Measurements from ENCODE around the gene SPATA18.
A peak's percentile ranks its signal among the peaks of the same experiment; 100 is the strongest.

The SPATA18 gene, protein sequence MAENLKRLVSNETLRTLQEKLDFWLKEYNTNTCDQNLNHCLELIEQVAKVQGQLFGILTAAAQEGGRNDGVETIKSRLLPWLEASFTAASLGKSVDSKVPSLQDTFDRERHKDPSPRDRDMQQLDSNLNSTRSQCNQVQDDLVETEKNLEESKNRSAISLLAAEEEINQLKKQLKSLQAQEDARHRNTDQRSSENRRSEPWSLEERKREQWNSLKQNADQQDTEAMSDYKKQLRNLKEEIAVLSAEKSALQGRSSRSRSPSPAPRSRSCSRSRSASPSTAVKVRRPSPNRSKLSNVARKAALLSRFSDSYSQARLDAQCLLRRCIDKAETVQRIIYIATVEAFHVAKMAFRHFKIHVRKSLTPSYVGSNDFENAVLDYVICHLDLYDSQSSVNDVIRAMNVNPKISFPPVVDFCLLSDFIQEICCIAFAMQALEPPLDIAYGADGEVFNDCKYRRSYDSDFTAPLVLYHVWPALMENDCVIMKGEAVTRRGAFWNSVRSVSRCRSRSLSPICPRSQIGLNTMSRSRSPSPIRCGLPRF

DNA sequence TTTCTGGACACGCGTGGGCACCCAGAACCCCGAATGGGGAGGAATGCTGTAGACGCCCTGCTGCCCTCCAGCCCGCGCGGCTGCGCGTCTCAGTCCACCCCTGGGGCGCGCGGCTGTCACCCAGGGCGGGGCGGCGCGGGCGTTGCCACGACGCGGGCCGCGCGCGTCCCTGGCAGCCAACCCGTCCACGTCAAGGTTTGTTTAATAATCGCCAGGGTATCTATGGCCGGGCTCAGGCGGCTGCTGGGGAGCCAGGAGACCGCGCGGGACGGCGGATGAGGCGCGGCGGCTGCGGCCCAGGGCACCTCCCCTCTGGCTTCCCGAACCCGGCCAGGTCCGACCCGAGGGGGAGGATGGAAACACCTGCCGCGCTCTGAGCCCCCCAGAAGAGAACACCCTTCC lies at the start of gene SPATA18:
TSS of gene SPATA18 (plus strand) at position 92 of the 402 bp plus-strand sequence. CDS start 401 bp downstream, outside the sequence.
- H3K9me3 ChIP-seq (ENCODE audit: insufficient read depth, low read length), result peaks cover 18% of the 10 kb centered on the region; the same call in 1 of the 2 replicates
- no peak for DNase-seq (ENCODE audit: low read depth, low spot score)
- H3K4me3 ChIP-seq (ENCODE audit: insufficient read length, low read depth), result peak within 1 kb of the TSS; percentile 54
- no peak for TF ChIP-seq ZNF274 (IDR thresholded peaks at IDR 0.05; ENCODE audit: low read depth, low read length)
- TF ChIP-seq YY1 (IDR thresholded peaks at IDR 0.05; ENCODE audit: insufficient read depth, insufficient read length), result no peak
- no peak for TF ChIP-seq SUZ12 (IDR thresholded peaks at IDR 0.05; ENCODE audit: extremely low read depth, insufficient read depth, insufficient read length)
- H3K36me3 ChIP-seq (ENCODE audit: insufficient read depth, insufficient read length, low read length), result no peaks in the 10 kb centered on the region
- no peaks in the 10 kb centered on the region for H3K4me1 ChIP-seq (ENCODE audit: insufficient read depth, insufficient read length)
- peak within 1 kb of the TSS; percentile 76 for H3K9ac ChIP-seq (ENCODE audit: insufficient read length, low read depth)
- H3K27me3 ChIP-seq (ENCODE audit: insufficient read depth, insufficient read length), result peaks cover 37% of the 10 kb centered on the region

- Histone ChIP-seq H3K36me3 (ENCODE audit: insufficient read depth, insufficient read length, low read length) (no peaks in the 10 kb centered on the region), H3K27me3 (ENCODE audit: insufficient read depth, insufficient read length) (no peaks in the 10 kb centered on the region), H3K4me3 (ENCODE audit: insufficient read length, low read depth) (no peak overlapping the region), H3K9me3 (ENCODE audit: insufficient read depth, low read length) (no peaks in the 10 kb centered on the region), H3K4me1 (ENCODE audit: insufficient read depth, insufficient read length) (no peaks in the 10 kb centered on the region), H3K9ac (ENCODE audit: insufficient read length, low read depth) (no peak overlapping the region)
- TF ChIP-seq YY1 (IDR thresholded peaks at IDR 0.05; ENCODE audit: insufficient read depth, insufficient read length) (no peak), SUZ12 (IDR thresholded peaks at IDR 0.05; ENCODE audit: extremely low read depth, insufficient read depth, insufficient read length) (no peak), ZNF274 (IDR thresholded peaks at IDR 0.05; ENCODE audit: low read depth, low read length) (no peak)
- DNase-seq (ENCODE audit: low read depth, low spot score), result no peak
Measured at GRCh38 chr4:52001616-52002015, 49.5 kb upstream of the SPATA18 start.

GRCh38 chr4:52004414-52004813 lies 46.7 kb upstream of the SPATA18 start:
- Histone ChIP-seq H3K9me3 (ENCODE audit: insufficient read depth, low read length) (no peaks in the 10 kb centered on the region), H3K4me1 (ENCODE audit: insufficient read depth, insufficient read length) (no peaks in the 10 kb centered on the region), H3K4me3 (ENCODE audit: insufficient read length, low read depth) (no peak overlapping the region), H3K27me3 (ENCODE audit: insufficient read depth, insufficient read length) (no peaks in the 10 kb centered on the region), H3K9ac (ENCODE audit: insufficient read length, low read depth) (no peak overlapping the region), H3K36me3 (ENCODE audit: insufficient read depth, insufficient read length, low read length) (no peaks in the 10 kb centered on the region)
- no peak for DNase-seq (ENCODE audit: low read depth, low spot score)
- TF ChIP-seq YY1 (IDR thresholded peaks at IDR 0.05; ENCODE audit: insufficient read depth, insufficient read length) (no peak), ZNF274 (IDR thresholded peaks at IDR 0.05; ENCODE audit: low read depth, low read length) (no peak), SUZ12 (IDR thresholded peaks at IDR 0.05; ENCODE audit: extremely low read depth, insufficient read depth, insufficient read length) (no peak)

DNA sequence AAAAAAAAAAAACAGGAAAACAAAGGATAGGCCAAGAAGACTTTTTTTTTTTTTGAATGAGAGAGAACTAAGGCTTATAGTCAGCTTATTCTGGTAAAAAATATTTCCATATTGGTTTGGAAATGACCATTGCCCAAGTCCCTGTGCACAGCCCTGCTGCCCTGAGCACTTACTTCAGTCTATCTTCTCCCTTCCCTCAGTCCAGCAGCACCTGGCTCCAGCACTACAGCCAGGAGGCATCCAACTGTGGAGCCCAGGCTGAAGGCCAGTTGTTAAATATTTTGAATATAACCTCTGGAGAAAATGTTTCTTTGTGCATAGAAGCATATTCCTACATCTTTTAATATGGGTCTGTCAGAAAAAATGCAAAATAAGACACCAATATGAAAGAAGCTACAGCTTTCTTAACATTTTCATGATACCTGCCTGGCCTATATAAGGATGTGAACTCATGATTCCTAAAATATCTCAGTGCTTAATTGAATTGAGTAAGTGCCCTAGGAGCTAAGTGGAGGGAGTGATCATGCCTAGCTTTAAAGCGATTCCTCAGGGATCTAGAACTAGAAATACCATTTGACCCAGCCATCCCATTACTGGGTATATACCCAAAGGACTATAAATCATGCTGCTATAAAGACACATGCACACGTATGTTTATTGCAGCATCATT lies 45.4 kb upstream of the SPATA18 start:
- no peak for DNase-seq (ENCODE audit: low read depth, low spot score)
- TF ChIP-seq SUZ12 (IDR thresholded peaks at IDR 0.05; ENCODE audit: extremely low read depth, insufficient read depth, insufficient read length), result no peak
- TF ChIP-seq YY1 (IDR thresholded peaks at IDR 0.05; ENCODE audit: insufficient read depth, insufficient read length), result no peak
- no peak for TF ChIP-seq ZNF274 (IDR thresholded peaks at IDR 0.05; ENCODE audit: low read depth, low read length)
- no peaks in the 10 kb centered on the region for H3K9me3 ChIP-seq (ENCODE audit: insufficient read depth, low read length)
- no peak overlapping the region for H3K4me3 ChIP-seq (ENCODE audit: insufficient read length, low read depth)
- H3K36me3 ChIP-seq (ENCODE audit: insufficient read depth, insufficient read length, low read length), result no peaks in the 10 kb centered on the region
- no peaks in the 10 kb centered on the region for H3K27me3 ChIP-seq (ENCODE audit: insufficient read depth, insufficient read length)
- H3K4me1 ChIP-seq (ENCODE audit: insufficient read depth, insufficient read length), result no peaks in the 10 kb centered on the region
- no peak overlapping the region for H3K9ac ChIP-seq (ENCODE audit: insufficient read length, low read depth)

DNA sequence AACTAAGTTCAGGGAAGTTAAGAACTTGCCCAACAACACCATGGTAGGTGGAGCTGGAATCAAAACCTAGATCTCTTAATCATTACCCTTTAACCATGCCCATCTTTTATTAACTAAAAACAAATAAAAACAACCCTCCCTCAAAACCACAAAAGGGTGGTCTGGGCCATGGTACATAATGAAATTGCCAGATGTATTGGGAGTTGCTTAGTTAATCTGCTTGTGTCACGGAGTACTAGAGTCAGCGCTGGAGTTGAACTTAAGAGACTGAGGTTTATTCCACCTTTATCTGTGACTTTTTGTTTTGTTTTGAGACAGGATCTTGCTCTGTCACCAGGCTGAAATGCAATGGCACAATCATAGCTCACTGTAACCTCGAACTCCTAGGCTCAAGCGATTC lies 44.2 kb upstream of the SPATA18 start:
- Histone ChIP-seq H3K9ac (ENCODE audit: insufficient read length, low read depth) (no peak overlapping the region), H3K27me3 (ENCODE audit: insufficient read depth, insufficient read length) (no peaks in the 10 kb centered on the region), H3K36me3 (ENCODE audit: insufficient read depth, insufficient read length, low read length) (no peaks in the 10 kb centered on the region), H3K4me3 (ENCODE audit: insufficient read length, low read depth) (no peak overlapping the region), H3K9me3 (ENCODE audit: insufficient read depth, low read length) (no peaks in the 10 kb centered on the region), H3K4me1 (ENCODE audit: insufficient read depth, insufficient read length) (no peaks in the 10 kb centered on the region)
- TF ChIP-seq SUZ12 (IDR thresholded peaks at IDR 0.05; ENCODE audit: extremely low read depth, insufficient read depth, insufficient read length) (no peak), ZNF274 (IDR thresholded peaks at IDR 0.05; ENCODE audit: low read depth, low read length) (no peak), YY1 (IDR thresholded peaks at IDR 0.05; ENCODE audit: insufficient read depth, insufficient read length) (no peak)
- no peak for DNase-seq (ENCODE audit: low read depth, low spot score)

DNA sequence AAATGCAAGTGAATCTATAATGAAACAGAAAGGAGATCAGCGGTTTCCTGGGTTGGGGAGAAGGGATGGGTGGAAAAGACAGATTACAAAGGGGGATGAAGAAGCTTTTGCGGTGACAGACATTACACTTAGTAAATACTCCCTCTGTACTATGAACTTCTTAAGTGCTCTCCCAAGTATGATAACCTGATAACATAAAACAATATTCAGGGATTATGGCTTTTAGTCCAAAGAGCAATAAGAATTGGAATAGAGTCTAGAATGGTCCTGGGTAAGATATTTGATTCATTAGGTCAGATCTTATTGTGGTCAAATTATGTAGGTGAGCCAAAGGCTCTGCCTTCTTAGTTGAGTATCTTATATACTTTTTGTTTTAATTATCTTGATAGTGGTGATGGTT lies 40.1 kb upstream of the SPATA18 start:
- no peaks in the 10 kb centered on the region for H3K4me1 ChIP-seq (ENCODE audit: insufficient read depth, insufficient read length)
- H3K27me3 ChIP-seq (ENCODE audit: insufficient read depth, insufficient read length), result no peaks in the 10 kb centered on the region
- H3K9ac ChIP-seq (ENCODE audit: insufficient read length, low read depth), result no peak overlapping the region
- no peak for DNase-seq (ENCODE audit: low read depth, low spot score)
- H3K4me3 ChIP-seq (ENCODE audit: insufficient read length, low read depth), result no peak overlapping the region
- no peaks in the 10 kb centered on the region for H3K36me3 ChIP-seq (ENCODE audit: insufficient read depth, insufficient read length, low read length)
- no peaks in the 10 kb centered on the region for H3K9me3 ChIP-seq (ENCODE audit: insufficient read depth, low read length)
- TF ChIP-seq SUZ12 (IDR thresholded peaks at IDR 0.05; ENCODE audit: extremely low read depth, insufficient read depth, insufficient read length) (no peak), YY1 (IDR thresholded peaks at IDR 0.05; ENCODE audit: insufficient read depth, insufficient read length) (no peak), ZNF274 (IDR thresholded peaks at IDR 0.05; ENCODE audit: low read depth, low read length) (no peak)

- no peak for DNase-seq (ENCODE audit: low read depth, low spot score)
- Histone ChIP-seq H3K36me3 (ENCODE audit: insufficient read depth, insufficient read length, low read length) (no peaks in the 10 kb centered on the region), H3K4me1 (ENCODE audit: insufficient read depth, insufficient read length) (no peaks in the 10 kb centered on the region), H3K9ac (ENCODE audit: insufficient read length, low read depth) (no peak overlapping the region), H3K9me3 (ENCODE audit: insufficient read depth, low read length) (no peaks in the 10 kb centered on the region), H3K4me3 (ENCODE audit: insufficient read length, low read depth) (no peak overlapping the region), H3K27me3 (ENCODE audit: insufficient read depth, insufficient read length) (no peaks in the 10 kb centered on the region)
- no peak for TF ChIP-seq ZNF274 (IDR thresholded peaks at IDR 0.05; ENCODE audit: low read depth, low read length)
- no peak for TF ChIP-seq YY1 (IDR thresholded peaks at IDR 0.05; ENCODE audit: insufficient read depth, insufficient read length)
- no peak for TF ChIP-seq SUZ12 (IDR thresholded peaks at IDR 0.05; ENCODE audit: extremely low read depth, insufficient read depth, insufficient read length)
Measured at GRCh38 chr4:52012651-52013050, 38.5 kb upstream of the SPATA18 start.
